ENCODE results near the gene VAMP5.
"Not testable (repeated sequence)": the region's sequence is repeated elsewhere in the genome, so short reads cannot be mapped to it uniquely, and the experiment has no call there.

The VAMP5 gene

GRCh38 chr2:85550486-85550885 lies 33.7 kb upstream of the VAMP5 start:
- no peak for DNase-seq (ENCODE audit: low read depth in 2 of 2)

- peak in 1 of 2 experiments; percentile 53 for DNase-seq (ENCODE audit: low read depth in 2 of 2)
Observed at GRCh38 chr2:85551698-85552678, 32.2 kb upstream of the VAMP5 start.

- DNase-seq (ENCODE audit: low read depth in 2 of 2) = no peak
Observed at GRCh38 chr2:85553184-85553583, 31.0 kb upstream of the VAMP5 start.

- DNase-seq (ENCODE audit: low read depth in 2 of 2) = no peak
Observed at GRCh38 chr2:85554980-85555612, 29.1 kb upstream of the VAMP5 start.

GRCh38 chr2:85557130-85557529 lies 27.1 kb upstream of the VAMP5 start:
- no peak for DNase-seq (ENCODE audit: low read depth in 2 of 2)

- DNase-seq (ENCODE audit: low read depth in 2 of 2) = no peak
Observed at GRCh38 chr2:85558160-85558559, 26.1 kb upstream of the VAMP5 start.

GRCh38 chr2:85560403-85560726 lies 23.9 kb upstream of the VAMP5 start:
- not testable (repeated sequence) for DNase-seq (ENCODE audit: low read depth in 2 of 2)

- no peak for DNase-seq (ENCODE audit: low read depth in 2 of 2)
Observed at GRCh38 chr2:85560812-85561279, 23.4 kb upstream of the VAMP5 start.

GRCh38 chr2:85561280-85562212 lies 22.7 kb upstream of the VAMP5 start, which contains the start of gene GGCX:
Gene GGCX (minus strand): TSS chr2:85561493. CDS start chr2:85561428, 65 bp downstream.
- peak; percentile 78 to 80 for DNase-seq (ENCODE audit: low read depth in 2 of 2)

GRCh38 chr2:85564144-85564563 lies 20.1 kb upstream of the VAMP5 start:
- no peak for DNase-seq (ENCODE audit: low read depth in 2 of 2)

GRCh38 chr2:85566265-85566664 lies 18.0 kb upstream of the VAMP5 start:
- DNase-seq (ENCODE audit: low read depth in 2 of 2) = no peak

GRCh38 chr2:85575739-85576138 lies 8.5 kb upstream of the VAMP5 start:
- DNase-seq (ENCODE audit: low read depth in 2 of 2) = no peak

- DNase-seq (ENCODE audit: low read depth in 2 of 2) = no peak
Observed at GRCh38 chr2:85577063-85577385, 7.2 kb upstream of the VAMP5 start.

GRCh38 chr2:85577386-85578242 lies 6.6 kb upstream of the VAMP5 start, which contains the start of gene VAMP8:
Gene VAMP8 (plus strand): TSS chr2:85577586. CDS start chr2:85577647, 61 bp downstream.
- DNase-seq (ENCODE audit: low read depth in 2 of 2) = no peak

GRCh38 chr2:85578243-85579180 lies 5.7 kb upstream of the VAMP5 start:
- DNase-seq (ENCODE audit: low read depth in 2 of 2) = no peak

- no peak for DNase-seq (ENCODE audit: low read depth in 2 of 2)
Observed at GRCh38 chr2:85579266-85579935, 4.8 kb upstream of the VAMP5 start.

- no peak for DNase-seq (ENCODE audit: low read depth in 2 of 2)
Observed at GRCh38 chr2:85580206-85580605, 4.0 kb upstream of the VAMP5 start.

- no peak for DNase-seq (ENCODE audit: low read depth in 2 of 2)
Observed at GRCh38 chr2:85582492-85582891, 1.7 kb upstream of the VAMP5 start.
